ENCODE measurements around the gene ACER3. TPM values are rescaled to one million over a fixed set of nuclear protein-coding genes. Genes with fewer than 3 reads are reported as not detected.
"Not testable (repeated sequence)": the region's sequence is repeated elsewhere in the genome, so short reads cannot be mapped to it uniquely, and the experiment has no call there.

The ACER3 gene
- total and polyA plus RNA-seq, 2 experiments from 2014 or later: 17.1 to 18.3 TPM

GRCh38 chr11:76891793-76892192, 31.1 kb downstream of the ACER3 start:
- TF ChIP-seq, protein P1, sequence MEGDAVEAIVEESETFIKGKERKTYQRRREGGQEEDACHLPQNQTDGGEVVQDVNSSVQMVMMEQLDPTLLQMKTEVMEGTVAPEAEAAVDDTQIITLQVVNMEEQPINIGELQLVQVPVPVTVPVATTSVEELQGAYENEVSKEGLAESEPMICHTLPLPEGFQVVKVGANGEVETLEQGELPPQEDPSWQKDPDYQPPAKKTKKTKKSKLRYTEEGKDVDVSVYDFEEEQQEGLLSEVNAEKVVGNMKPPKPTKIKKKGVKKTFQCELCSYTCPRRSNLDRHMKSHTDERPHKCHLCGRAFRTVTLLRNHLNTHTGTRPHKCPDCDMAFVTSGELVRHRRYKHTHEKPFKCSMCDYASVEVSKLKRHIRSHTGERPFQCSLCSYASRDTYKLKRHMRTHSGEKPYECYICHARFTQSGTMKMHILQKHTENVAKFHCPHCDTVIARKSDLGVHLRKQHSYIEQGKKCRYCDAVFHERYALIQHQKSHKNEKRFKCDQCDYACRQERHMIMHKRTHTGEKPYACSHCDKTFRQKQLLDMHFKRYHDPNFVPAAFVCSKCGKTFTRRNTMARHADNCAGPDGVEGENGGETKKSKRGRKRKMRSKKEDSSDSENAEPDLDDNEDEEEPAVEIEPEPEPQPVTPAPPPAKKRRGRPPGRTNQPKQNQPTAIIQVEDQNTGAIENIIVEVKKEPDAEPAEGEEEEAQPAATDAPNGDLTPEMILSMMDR (IDR thresholded peaks at IDR 0.05; ENCODE audit: poor library complexity): no peak
- TF ChIP-seq EZH2phosphoT487 (IDR thresholded peaks at IDR 0.05; ENCODE audit: low read depth, severe bottlenecking, unreplicated experiment) (no peak), EZH2 (IDR thresholded peaks at IDR 0.05; ENCODE audit: borderline replicate concordance) (no peak)
- Histone ChIP-seq H3K9me3 (ENCODE audit: low read depth) (no peaks in the 10 kb centered on the region), H2AFZ (no peak overlapping the region), H3K4me2 (no peak overlapping the region), H3K79me2 (peaks cover 6% of the 10 kb centered on the region), H3K27me3 (no peaks in the 10 kb centered on the region), H3K27ac (no peak overlapping the region), H3K4me3 (no peak overlapping the region), H3K4me1 (ENCODE audit: insufficient read depth) (no peaks in the 10 kb centered on the region), H3K9me2 (replicated peaks; ENCODE audit: insufficient read depth) (no peaks in the 10 kb centered on the region), H3K36me3 (replicated peaks; ENCODE audit: insufficient read depth, low read depth) (no peaks in the 10 kb centered on the region), H4K20me1 (ENCODE audit: insufficient read depth, poor library complexity, severe bottlenecking) (no peaks in the 10 kb centered on the region)
- WGBS (ENCODE audit: low lambda C conversion rate, missing lambda C conversion rate): 81% methylated on average over 2 of the region's 2 CpGs
- no peak for DNase-seq (ENCODE audit: low spot score)

- TF ChIP-seq, protein P1 (IDR thresholded peaks at IDR 0.05; ENCODE audit: poor library complexity): no peak
- TF ChIP-seq EZH2phosphoT487 (IDR thresholded peaks at IDR 0.05; ENCODE audit: low read depth, severe bottlenecking, unreplicated experiment): no peak
- TF ChIP-seq EZH2 (IDR thresholded peaks at IDR 0.05; ENCODE audit: borderline replicate concordance): no peak
- Histone ChIP-seq H3K27me3 (no peaks in the 10 kb centered on the region), H3K4me3 (no peak overlapping the region), H2AFZ (no peak overlapping the region), H3K9me2 (replicated peaks; ENCODE audit: insufficient read depth) (no peaks in the 10 kb centered on the region), H3K36me3 (replicated peaks; ENCODE audit: insufficient read depth, low read depth) (no peaks in the 10 kb centered on the region), H3K4me2 (no peak overlapping the region), H3K27ac (no peak overlapping the region), H3K9me3 (ENCODE audit: low read depth) (no peaks in the 10 kb centered on the region), H4K20me1 (ENCODE audit: insufficient read depth, poor library complexity, severe bottlenecking) (no peaks in the 10 kb centered on the region), H3K4me1 (ENCODE audit: insufficient read depth) (no peaks in the 10 kb centered on the region), H3K79me2 (peaks cover 6% of the 10 kb centered on the region)
- 71% methylated on average over 1 of the region's 1 CpG for WGBS (ENCODE audit: low lambda C conversion rate, missing lambda C conversion rate)
- DNase-seq (ENCODE audit: low spot score): no peak
These were observed 31.6 kb downstream of the ACER3 start for GRCh38 chr11:76892306-76892705.

DNA sequence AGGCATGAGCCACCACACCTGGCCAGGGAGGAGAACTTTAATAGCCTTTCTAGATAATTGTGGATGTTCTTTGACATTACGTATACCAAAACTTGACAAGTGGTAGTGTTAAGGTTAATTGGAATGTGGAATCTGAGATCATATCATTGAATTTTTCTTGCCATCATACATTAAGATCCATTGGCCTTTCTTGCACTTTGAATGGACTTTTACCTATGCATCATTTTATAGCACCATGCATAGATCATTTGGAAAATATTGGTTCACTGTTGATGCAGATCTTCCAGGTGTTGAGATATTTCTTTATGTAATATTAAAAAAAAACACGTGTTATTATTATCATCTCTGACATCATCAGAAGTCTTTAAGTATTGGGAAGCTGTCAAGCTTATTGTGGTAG, 36.5 kb downstream of the ACER3 start:
- no peak overlapping the region for H3K27ac ChIP-seq
- H2AFZ ChIP-seq: no peak overlapping the region
- H3K9me3 ChIP-seq (ENCODE audit: low read depth): no peaks in the 10 kb centered on the region
- H3K79me2 ChIP-seq: no peaks in the 10 kb centered on the region
- H3K9me2 ChIP-seq (replicated peaks; ENCODE audit: insufficient read depth): no peaks in the 10 kb centered on the region
- no peaks in the 10 kb centered on the region for H3K36me3 ChIP-seq (replicated peaks; ENCODE audit: insufficient read depth, low read depth)
- H3K27me3 ChIP-seq: no peaks in the 10 kb centered on the region
- no peak for DNase-seq (ENCODE audit: low spot score)
- WGBS (ENCODE audit: low lambda C conversion rate, missing lambda C conversion rate): 98% methylated on average over 2 of the region's 2 CpGs
- no peaks in the 10 kb centered on the region for H4K20me1 ChIP-seq (ENCODE audit: insufficient read depth, poor library complexity, severe bottlenecking)
- no peak overlapping the region for H3K4me2 ChIP-seq
- no peaks in the 10 kb centered on the region for H3K4me1 ChIP-seq (ENCODE audit: insufficient read depth)
- no peak overlapping the region for H3K4me3 ChIP-seq
- no peak for TF ChIP-seq EZH2 (IDR thresholded peaks at IDR 0.05; ENCODE audit: borderline replicate concordance)
- no peak for TF ChIP-seq EZH2phosphoT487 (IDR thresholded peaks at IDR 0.05; ENCODE audit: low read depth, severe bottlenecking, unreplicated experiment)
- TF ChIP-seq, protein P1 (IDR thresholded peaks at IDR 0.05; ENCODE audit: poor library complexity): no peak

GRCh38 chr11:76901144-76901543, 40.4 kb downstream of the ACER3 start:
- Histone ChIP-seq H3K9me3 (ENCODE audit: low read depth) (no peaks in the 10 kb centered on the region), H3K4me1 (ENCODE audit: insufficient read depth) (peaks cover 4% of the 10 kb centered on the region), H3K4me2 (no peak overlapping the region), H2AFZ (no peak overlapping the region), H3K79me2 (no peaks in the 10 kb centered on the region), H3K4me3 (no peak overlapping the region), H3K9me2 (replicated peaks; ENCODE audit: insufficient read depth) (no peaks in the 10 kb centered on the region), H3K27ac (no peak overlapping the region), H3K27me3 (no peaks in the 10 kb centered on the region), H4K20me1 (ENCODE audit: insufficient read depth, poor library complexity, severe bottlenecking) (no peaks in the 10 kb centered on the region), H3K36me3 (replicated peaks; ENCODE audit: insufficient read depth, low read depth) (no peaks in the 10 kb centered on the region)
- no peak for TF ChIP-seq EZH2phosphoT487 (IDR thresholded peaks at IDR 0.05; ENCODE audit: low read depth, severe bottlenecking, unreplicated experiment)
- TF ChIP-seq EZH2 (IDR thresholded peaks at IDR 0.05; ENCODE audit: borderline replicate concordance): no peak
- TF ChIP-seq, protein P1 (IDR thresholded peaks at IDR 0.05; ENCODE audit: poor library complexity): no peak
- no peak for DNase-seq (ENCODE audit: low spot score)
- 85% methylated on average over 3 of the region's 3 CpGs for WGBS (ENCODE audit: low lambda C conversion rate, missing lambda C conversion rate)

DNA sequence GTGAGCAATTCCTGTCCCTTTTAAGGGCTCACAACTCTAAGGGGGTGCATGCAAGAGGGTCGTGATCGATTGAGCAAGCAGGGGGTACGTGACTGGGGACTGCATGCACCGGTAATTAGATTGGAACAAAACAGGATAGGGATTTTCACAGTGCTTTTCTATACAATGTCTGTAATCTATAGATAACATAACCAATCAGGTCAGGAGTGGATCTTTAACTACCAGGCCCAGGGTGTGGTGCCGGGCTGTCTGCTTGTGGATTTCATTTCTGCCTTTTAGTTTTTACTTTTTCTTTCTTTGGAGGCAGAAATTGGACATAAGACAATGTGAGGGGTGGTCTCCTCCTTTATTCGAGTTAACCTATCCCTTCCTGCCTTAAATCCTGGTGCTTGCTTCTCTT, 40.9 kb downstream of the ACER3 start:
- not testable (repeated sequence) for H3K4me1 ChIP-seq (ENCODE audit: insufficient read depth); DNase-seq (ENCODE audit: low spot score); H3K36me3 ChIP-seq (replicated peaks; ENCODE audit: insufficient read depth, low read depth); H4K20me1 ChIP-seq (ENCODE audit: insufficient read depth, poor library complexity, severe bottlenecking); H3K9me2 ChIP-seq (replicated peaks; ENCODE audit: insufficient read depth); H3K9me3 ChIP-seq (ENCODE audit: low read depth); H3K27me3 ChIP-seq; H3K27ac ChIP-seq; H3K79me2 ChIP-seq; H3K4me2 ChIP-seq; H3K4me3 ChIP-seq; H2AFZ ChIP-seq
- 81% methylated on average over 6 of the region's 6 CpGs for WGBS (ENCODE audit: low lambda C conversion rate, missing lambda C conversion rate)

Measured in hepatocyte (in vitro differentiated cells).